GM18873 (cell line): ENCODE results near the gene PTPRS.

Experiments
- ATAC-seq: cut with Tn5 transposase; IDR thresholded peaks from one replicate; pipeline ENCODE4 v1.9.1; 2021; ENCODE audit warnings: mild to moderate bottlenecking, moderate library complexity, moderate number of reproducible peaks; ENCODE audit not compliant: unreplicated experiment, low FRiP score

Gene PTPRS

GRCh38 chr19:5291588-5292193, 48.9 kb downstream of the PTPRS start:
- ATAC-seq: no peak
